Measurements from ENCODE around the gene CRB3. TPM values are rescaled to one million over a fixed set of nuclear protein-coding genes. Genes with fewer than 3 reads are reported as not detected.

CRB3 gene
- total and polyA plus RNA-seq, 4 donors: 19.2 to 38.7 (median 28.9) TPM

- Histone ChIP-seq H3K36me3 (ENCODE audit: control insufficient read depth in 4 of 4, insufficient read depth in 3 of 4, low read depth in 1 of 4, low read length in 3 of 4) (no peaks in the 10 kb centered on the region), H3K4me3 (ENCODE audit: low read depth in 1 of 3, low read length in 3 of 3) (no peak overlapping the region), H3K4me1 (ENCODE audit: control insufficient read depth in 4 of 4, insufficient read depth in 4 of 4, low read length in 3 of 4) (no peaks in the 10 kb centered on the region), H3K9me3 (ENCODE audit: control insufficient read depth in 4 of 4, low read length in 3 of 4) (peaks cover 0 to 11% (median 6%) of the 10 kb centered on the region in 4 donors), H3K27me3 (ENCODE audit: control insufficient read depth in 4 of 4, insufficient read depth in 4 of 4, low read length in 3 of 4) (no peaks in the 10 kb centered on the region), H3K9ac (ENCODE audit: low read depth in 1 of 2, low read length in 2 of 2) (no peak overlapping the region), H3K27ac (ENCODE audit: low read depth in 1 of 2, low read length in 2 of 2) (no peak overlapping the region)
- DNase-seq (ENCODE audit: low spot score): no peak
- TF ChIP-seq YY1 (IDR thresholded peaks at IDR 0.05) (no peak), TAF1 (conservative IDR thresholded peaks at IDR 0.05) (no peak), JUND (IDR thresholded peaks at IDR 0.05) (no peak), MAX (IDR thresholded peaks at IDR 0.05) (no peak), FOXA2 (IDR thresholded peaks at IDR 0.05) (no peak), EGR1 (IDR thresholded peaks at IDR 0.05; ENCODE audit: low read depth in 2 of 2) (no peak), HNF4G (IDR thresholded peaks at IDR 0.05) (no peak), SP1 (IDR thresholded peaks at IDR 0.05) (no peak)
- TF ChIP-seq, protein P1, sequence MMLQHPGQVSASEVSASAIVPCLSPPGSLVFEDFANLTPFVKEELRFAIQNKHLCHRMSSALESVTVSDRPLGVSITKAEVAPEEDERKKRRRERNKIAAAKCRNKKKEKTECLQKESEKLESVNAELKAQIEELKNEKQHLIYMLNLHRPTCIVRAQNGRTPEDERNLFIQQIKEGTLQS (IDR thresholded peaks at IDR 0.05): no peak
- WGBS: 83% methylated on average over 4 of the region's 4 CpGs
Observed at GRCh38 chr19:6491802-6492592, 27.9 kb downstream of the CRB3 start.

DNA sequence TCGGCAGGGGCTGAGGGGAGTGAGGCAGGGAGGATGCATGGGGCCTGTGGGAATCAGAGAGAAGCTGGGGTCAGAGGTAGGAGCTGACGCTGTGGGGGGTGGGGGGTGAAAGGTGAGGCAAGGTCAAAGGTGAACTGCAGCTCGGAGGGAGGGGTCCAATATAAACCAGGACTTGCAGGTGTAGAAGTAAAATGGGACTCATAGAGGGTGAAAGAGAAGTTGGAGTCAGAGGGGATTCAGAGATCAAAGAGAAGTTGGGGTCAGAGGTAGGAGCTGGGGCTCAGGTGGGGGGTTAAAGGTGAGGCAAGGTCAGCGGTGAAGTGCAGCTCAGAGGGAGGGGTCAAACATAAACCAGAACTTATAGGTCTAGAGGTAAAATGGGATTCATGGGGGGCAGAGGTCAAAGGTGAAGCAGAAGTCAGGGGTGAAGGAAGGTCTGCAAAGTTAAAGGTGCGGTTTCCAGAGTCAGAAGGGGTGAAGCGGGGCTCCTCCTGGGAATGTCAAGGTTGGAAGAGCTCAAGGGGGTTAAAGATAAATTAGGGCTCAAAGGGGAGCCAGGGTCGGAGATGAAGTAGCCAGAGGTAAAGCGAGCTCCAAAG is 30.5 kb downstream of the CRB3 start:
- DNase-seq (ENCODE audit: low spot score): no peak
- Histone ChIP-seq H3K9ac (ENCODE audit: low read depth in 1 of 2, low read length in 2 of 2) (no peak overlapping the region), H3K9me3 (ENCODE audit: control insufficient read depth in 4 of 4, low read length in 3 of 4) (peaks cover 0 to 11% (median 6%) of the 10 kb centered on the region in 4 donors), H3K4me1 (ENCODE audit: control insufficient read depth in 4 of 4, insufficient read depth in 4 of 4, low read length in 3 of 4) (no peaks in the 10 kb centered on the region), H3K36me3 (ENCODE audit: control insufficient read depth in 4 of 4, insufficient read depth in 3 of 4, low read depth in 1 of 4, low read length in 3 of 4) (no peaks in the 10 kb centered on the region), H3K27ac (ENCODE audit: low read depth in 1 of 2, low read length in 2 of 2) (no peak overlapping the region), H3K27me3 (ENCODE audit: control insufficient read depth in 4 of 4, insufficient read depth in 4 of 4, low read length in 3 of 4) (no peaks in the 10 kb centered on the region), H3K4me3 (ENCODE audit: low read depth in 1 of 3, low read length in 3 of 3) (no peak overlapping the region)
- 78% methylated on average over 8 of the region's 8 CpGs for WGBS
- TF ChIP-seq NR2F2 (IDR thresholded peaks at IDR 0.05): peak; percentile 37
- no peak for TF ChIP-seq SP1 (IDR thresholded peaks at IDR 0.05)

GRCh38 chr19:6495947-6496346 is 31.9 kb downstream of the CRB3 start:
- DNase-seq (ENCODE audit: low spot score): no peak

More at GRCh38 chr19:6495947-6496346, 31.9 kb downstream of the CRB3 start:
- H3K27me3 ChIP-seq (ENCODE audit: control insufficient read depth in 4 of 4, insufficient read depth in 4 of 4, low read length in 3 of 4): no peaks in the 10 kb centered on the region
- peaks cover 0 to 11% (median 6%) of the 10 kb centered on the region in 4 donors for H3K9me3 ChIP-seq (ENCODE audit: control insufficient read depth in 4 of 4, low read length in 3 of 4)
- no peak for TF ChIP-seq RAD21 (IDR thresholded peaks at IDR 0.05)
- TF ChIP-seq EGR1 (IDR thresholded peaks at IDR 0.05; ENCODE audit: low read depth in 2 of 2): no peak
- TF ChIP-seq, protein P2, sequence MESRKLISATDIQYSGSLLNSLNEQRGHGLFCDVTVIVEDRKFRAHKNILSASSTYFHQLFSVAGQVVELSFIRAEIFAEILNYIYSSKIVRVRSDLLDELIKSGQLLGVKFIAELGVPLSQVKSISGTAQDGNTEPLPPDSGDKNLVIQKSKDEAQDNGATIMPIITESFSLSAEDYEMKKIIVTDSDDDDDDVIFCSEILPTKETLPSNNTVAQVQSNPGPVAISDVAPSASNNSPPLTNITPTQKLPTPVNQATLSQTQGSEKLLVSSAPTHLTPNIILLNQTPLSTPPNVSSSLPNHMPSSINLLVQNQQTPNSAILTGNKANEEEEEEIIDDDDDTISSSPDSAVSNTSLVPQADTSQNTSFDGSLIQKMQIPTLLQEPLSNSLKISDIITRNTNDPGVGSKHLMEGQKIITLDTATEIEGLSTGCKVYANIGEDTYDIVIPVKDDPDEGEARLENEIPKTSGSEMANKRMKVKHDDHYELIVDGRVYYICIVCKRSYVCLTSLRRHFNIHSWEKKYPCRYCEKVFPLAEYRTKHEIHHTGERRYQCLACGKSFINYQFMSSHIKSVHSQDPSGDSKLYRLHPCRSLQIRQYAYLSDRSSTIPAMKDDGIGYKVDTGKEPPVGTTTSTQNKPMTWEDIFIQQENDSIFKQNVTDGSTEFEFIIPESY (IDR thresholded peaks at IDR 0.05): no peak
- no peak overlapping the region for H3K27ac ChIP-seq (ENCODE audit: low read depth in 1 of 2, low read length in 2 of 2)
- H3K9ac ChIP-seq (ENCODE audit: low read depth in 1 of 2, low read length in 2 of 2): no peak overlapping the region
- no peaks in the 10 kb centered on the region for H3K36me3 ChIP-seq (ENCODE audit: control insufficient read depth in 4 of 4, insufficient read depth in 3 of 4, low read depth in 1 of 4, low read length in 3 of 4)
- WGBS: 97% methylated on average over 19 of the region's 19 CpGs
- no peak overlapping the region for H3K4me3 ChIP-seq (ENCODE audit: low read depth in 1 of 3, low read length in 3 of 3)
- no peaks in the 10 kb centered on the region for H3K4me1 ChIP-seq (ENCODE audit: control insufficient read depth in 4 of 4, insufficient read depth in 4 of 4, low read length in 3 of 4)

All from liver (tissue), 9 donors.